Effector CD8-positive, alpha-beta T cell (primary cell): Measurements from ENCODE around the gene DNMBP.
"Not testable (repeated sequence)": the region's sequence is repeated elsewhere in the genome, so short reads cannot be mapped to it uniquely, and the experiment has no call there.

Experiments used
- DNase-seq: peaks from one replicate; lab custom pipeline; 2025; lab: John Stamatoyannopoulos, UW

DNMBP gene

DNA sequence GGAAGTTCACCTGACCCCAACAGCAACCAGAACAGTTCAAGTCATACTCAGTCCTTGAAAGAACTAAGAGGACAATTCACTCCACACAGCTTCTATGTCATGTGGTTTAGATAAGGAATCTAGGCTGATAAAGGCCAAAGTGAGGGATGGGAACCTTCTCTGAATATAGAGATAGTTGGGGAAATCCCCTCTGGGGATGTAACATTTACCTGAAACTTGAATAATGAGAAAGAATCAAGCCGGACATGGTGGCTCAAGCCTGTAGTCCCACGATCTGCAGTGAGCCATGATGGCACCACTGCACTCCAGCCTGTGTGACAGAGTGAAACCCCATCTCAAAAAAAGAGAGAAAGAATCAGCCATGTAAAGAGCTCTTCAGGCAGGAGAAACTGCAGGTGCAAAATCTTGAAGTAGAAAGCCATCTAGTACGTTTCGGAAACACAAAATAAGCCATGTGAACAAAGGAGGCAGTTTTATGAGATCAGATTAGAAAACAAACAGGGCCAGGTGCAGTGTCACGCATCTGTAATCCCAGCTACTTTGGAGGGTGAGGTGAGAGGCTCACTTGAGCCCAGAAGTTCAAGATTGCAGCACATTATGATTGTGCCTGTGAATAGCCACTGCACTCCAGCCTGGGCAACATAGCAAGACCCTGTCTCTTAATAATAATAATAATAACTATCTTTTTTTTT, 4.5 kb upstream of the DNMBP start:
- DNase-seq = no peak

DNA sequence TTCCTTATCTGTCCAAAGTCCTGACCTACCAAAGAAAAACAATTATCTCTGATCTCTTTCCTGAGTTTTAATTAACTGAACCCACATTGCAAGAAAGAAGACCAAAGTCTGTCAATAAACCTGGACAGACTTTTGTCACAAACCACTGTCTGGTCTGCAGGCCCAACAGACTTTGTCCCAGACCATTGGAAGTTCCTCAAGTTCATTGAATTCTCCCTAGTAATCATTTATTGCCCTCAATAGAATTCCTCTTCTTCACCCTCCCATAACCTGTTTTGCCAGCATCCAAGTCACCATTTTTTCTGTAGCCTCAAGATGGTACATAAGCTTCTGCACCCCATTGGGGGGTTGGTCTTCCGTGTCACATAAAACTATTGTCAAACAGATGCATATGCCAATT, 3.9 kb upstream of the DNMBP start:
- DNase-seq = no peak

DNA sequence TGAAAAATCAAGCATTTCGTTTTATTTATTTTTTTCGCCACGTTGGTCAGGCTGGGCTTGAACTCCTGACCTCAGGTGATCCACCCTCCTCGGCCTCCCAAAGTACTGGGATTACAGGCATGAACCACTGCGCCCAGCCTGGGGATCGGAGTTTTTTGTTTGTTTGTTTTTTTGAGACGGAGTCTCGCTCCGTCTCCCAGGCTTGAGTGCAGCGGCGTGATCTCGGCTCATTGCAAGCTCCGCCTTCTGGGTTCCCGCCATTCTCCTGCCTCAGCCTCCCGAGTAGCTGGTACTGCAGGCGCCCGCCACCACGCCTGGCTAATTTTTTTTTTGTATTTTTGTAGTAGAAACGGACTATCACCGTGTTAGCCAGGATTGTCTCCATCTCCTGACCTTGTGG, 2.2 kb upstream of the DNMBP start:
- not testable (repeated sequence) for DNase-seq

DNA sequence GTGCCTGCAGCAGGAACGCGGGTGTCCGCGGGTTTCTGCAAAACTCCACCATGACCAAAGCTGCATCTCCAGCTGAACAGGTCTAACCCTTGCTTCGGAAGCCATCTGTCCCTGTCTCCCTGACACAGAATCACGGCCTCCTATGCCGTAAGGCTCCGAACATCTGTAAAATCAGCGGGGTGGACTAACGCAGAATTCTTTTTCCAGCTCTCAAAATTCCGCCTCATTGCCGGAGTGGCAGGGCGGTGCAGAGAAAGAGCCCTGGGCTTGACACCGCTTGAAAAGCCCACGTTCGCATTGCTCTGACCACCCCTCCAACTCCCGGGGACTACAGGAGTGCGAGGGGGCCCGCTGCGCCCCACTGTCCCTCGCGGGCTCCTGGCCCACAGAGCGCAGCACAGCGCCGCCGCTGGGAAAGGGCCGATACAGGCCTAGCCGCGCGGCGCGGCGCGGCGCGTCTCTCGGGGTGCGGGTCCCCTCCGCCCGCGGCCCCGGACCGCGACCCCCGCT, 409 bp downstream of the DNMBP start:
- peak; percentile 52 for DNase-seq

DNA sequence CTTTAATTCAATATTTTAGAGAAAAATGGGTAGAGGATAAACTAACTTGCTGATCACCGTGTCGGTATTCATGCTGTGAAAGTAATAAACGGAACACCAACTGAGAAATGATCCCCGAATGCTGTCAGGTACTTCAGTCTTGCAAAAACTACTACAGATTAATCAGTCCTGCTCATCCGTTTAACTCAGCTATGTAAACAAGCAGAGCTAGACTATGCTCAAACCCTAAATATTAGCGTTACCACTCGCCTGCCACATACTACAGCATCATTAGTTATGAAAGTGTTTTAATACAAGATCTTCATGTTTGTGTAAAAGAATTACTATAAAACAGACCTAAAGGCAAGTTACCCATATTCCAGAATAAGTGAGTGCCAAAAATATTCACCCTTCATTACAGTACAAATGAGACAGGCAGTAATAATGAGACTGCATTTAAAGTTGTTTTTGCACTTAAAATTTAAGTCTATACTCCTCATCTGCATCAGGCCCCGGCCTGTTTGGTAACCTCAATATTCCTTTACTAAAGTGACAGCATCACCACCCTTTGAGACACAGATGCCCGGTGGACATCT, 952 bp downstream of the DNMBP start:
- no peak for DNase-seq

DNA sequence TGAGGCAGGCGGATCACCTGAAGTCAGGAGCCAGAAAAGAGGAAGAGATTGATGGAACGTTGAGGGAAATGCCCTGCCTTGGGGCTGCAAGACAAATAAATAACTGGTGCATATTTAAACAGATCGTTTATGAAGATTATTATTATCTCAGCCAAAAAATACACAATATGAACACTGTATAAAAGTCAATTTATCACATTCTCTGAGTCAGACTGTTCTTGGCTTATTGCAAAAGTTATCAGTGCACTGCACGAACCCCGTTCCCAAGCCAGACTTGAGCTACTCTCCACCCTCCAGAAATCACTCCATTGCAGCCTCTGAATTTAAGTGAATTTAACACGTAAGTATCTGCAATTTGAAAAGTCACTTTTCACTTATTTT, 1.6 kb downstream of the DNMBP start:
- no peak for DNase-seq

DNA sequence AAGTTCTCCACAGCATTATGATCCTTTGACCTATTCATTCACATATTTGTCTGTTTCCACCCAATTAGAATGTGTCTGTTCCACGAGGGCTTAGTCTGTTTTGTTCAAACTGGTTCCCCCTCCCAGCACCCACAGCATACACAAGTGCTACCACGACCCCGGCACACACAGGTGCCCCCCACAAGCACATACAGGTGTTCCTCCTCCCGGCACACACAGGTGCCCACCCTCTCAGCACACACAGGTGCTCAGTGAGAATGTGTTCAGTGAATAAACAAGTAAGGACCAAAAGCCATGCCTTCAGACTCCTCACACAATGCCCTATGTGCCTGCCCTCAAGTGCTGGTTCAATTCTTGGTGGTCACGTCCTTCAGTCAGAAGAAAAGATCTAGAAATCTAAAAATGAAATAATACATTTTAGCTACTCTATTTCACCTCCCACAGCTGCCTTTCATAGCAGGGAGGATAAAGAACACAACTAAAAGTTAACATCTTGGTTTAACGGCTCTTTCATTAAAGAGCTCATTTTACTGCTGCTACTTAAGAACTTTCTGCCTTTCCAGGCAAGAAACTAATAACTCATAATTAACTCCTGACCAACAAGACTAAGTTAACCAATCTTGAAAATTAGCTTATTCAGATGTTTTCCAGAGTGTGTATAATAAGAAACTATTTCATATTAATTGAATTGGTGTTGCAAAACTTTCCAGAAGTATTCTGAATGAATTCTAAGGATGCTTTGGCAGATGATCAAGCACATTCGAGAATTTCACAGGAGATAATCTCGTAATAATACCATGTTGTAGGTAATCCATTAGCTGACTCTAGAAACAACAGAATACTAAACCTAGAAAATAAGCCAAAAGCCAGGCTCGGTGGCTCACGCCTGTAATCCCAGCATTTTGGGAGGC, 2.3 kb downstream of the DNMBP start:
- no peak for DNase-seq

DNA sequence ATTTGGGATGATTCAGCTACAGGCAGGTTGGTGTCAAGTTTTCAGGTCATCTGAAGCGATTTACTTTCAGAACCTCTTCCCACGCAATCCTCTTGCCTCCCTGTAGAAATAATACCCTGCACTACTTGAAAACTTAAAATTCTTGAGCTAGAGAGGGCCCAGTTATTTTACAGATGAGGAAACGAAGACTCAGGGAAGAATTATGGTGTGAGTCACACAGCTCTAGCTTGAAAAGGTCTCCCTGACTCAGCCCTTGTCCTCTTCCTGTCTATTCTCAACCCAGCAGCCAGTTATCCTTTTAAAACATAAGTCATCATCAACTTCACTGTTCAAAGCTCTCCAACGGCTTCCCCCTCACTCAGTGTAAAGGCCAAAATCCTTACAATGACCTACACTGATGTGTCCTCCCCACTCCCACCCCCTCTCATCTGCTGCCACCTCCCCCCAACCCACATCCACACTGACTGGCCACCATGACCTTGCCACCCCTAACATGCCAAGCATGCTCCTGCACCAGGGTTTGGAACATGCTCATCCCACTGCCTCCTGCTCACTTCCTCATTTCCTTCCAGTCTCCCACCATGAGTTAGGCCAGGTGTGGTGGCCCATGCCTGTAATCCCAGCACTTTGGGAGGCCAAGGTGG, 3.4 kb downstream of the DNMBP start:
- no peak for DNase-seq

DNA sequence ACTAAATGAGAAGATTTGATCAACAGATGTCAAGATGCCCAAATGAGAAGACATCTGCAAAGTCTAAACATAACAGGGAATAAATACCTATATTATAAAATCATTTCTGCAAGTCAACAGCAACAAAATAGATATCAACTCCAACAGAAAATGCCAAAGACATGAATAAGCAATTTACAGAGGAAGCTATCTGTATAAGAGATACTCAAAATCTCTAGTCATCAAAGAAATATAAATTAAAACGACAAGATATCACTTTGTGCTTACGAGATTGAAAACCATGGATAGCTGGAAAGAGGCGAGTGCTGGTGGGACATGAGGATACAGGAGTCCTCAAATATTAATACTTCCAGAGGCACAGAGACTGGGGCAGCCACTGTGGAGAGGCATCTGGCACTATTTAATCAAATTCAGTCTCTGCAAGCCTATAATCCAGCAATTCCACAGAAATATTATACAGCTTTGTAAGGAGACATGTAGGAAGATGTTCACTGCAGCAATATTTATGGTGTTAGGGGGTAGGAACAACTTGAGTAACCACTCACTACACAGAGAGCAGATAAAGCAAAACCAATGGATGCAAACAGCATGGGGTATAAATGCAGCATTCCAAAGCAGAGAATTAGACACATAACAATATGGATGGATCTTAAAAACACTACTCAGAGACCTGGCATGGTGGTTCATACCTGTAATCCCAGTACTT, 4.8 kb downstream of the DNMBP start:
- no peak for DNase-seq

DNA sequence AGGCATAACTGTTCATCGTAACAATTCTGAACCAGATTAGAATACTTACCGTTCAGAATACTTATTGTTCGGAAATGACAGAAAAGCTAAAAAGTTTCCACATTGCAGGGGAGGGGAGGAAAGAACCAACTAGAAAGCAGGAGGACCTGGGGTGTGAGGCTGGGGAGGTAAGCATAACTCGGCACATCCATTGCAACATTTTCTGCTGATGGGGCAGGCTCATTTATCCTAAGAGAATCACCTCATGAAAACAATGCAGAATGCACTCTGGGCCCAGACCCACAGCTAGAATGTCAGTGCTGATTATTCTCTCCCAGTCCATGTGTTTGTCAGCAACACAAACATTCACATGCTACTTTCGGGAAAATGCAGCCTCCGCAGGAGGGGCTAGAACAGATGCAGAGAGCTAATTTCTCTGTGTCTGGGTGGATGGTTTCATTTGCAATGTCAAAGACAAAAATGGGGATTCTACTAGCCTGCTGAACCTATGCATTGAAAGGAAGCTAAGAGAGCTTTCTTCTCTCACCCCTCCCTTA, 9.6 kb downstream of the DNMBP start:
- DNase-seq = no peak

DNA sequence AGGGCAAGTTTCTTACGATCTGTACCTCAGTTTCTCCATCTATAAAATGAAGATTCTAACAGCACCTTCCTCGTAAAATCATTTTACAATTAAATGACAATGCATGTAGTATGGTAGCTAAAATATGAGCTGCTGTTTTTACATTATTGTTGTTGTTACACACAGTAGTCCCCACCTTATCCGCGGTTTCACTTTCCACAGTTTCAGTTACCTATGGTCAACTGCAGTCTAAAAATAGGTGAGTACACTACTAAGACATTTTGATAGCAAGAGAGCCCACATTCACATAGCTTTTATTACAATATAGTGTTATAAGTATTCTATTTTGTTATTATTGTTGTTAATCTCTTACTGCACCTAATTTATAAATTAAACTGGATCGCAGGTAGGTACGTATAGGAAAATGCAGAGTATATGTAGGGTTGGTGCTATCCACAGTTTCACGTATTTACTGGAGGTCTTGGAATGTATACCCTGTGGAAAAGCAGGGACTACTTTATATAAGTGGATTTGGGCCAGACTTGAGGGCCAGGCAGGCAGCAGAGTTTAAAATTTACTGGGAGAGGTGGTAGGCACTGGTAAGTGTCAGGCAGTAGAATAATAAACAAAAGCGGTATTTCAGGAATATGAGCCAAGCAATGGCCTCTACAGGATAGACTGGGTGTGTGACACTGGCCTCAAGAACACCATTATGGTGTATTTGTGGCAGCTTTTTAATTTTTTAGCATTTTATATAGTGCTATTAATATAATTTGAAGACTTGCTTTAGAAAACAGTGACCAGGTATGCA, 10.2 kb downstream of the DNMBP start:
- no peak for DNase-seq

DNA sequence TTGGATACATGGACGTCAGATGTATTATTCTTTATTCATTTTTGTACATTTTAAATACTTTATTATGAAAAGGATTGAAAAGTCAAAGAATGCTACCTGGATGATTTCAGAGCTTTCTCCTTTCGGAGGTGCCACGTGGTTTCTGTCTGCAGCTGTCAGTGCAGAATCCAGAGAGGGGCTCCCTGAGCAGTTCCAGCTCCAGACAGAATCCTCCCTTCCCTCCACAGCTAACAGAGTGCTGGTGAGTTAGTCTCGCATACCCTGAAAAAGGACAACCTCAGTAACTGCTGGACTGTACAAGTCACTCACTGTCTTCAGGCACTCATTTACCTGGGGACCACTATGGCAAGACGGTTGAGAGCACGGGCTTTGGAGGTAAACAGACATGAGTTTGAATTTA, 10.9 kb downstream of the DNMBP start:
- DNase-seq = no peak

DNA sequence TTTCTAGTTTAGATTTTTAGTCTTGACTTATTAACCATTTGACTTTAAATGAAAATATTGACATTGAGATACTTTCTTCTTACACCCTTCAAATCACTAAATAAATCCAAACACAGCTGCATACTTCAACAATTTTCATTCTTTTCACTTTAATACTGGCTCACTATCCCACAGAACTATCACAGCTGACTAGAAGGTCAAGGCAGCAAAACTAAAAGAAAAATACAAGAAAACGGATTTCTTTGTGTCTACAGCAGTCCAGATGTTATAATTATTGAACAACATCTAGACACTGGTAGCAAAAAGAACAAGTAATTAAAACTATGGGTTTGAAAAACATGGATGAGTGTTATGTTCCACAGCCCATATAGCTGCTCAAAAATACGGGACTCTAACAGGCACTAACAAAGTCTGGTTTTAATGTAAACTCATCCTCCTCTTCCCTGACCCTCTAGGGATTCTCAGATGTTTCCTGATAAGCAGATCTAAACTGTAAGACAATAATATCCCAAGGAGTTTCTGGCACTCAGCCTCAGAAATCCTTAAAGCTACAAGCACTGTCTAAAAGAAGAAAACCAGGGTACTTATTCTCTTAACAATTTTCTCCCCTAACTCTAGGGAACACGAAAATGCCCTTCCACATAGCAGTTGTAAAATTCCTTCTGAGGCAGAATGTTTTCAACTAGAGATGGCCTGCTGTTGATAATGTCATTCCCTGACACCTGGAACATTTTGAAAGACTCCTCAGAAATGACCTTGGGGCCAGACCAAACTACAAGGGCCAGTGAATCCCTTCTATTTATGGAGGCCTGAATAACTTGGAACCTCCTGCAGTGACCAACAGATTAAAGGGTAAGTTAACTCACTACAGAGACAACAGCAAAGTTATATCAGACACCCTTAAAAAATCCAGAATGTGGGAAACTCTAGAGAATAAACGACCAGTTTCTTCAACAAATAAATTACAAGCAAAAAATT, 12.8 kb downstream of the DNMBP start:
- DNase-seq = no peak

DNA sequence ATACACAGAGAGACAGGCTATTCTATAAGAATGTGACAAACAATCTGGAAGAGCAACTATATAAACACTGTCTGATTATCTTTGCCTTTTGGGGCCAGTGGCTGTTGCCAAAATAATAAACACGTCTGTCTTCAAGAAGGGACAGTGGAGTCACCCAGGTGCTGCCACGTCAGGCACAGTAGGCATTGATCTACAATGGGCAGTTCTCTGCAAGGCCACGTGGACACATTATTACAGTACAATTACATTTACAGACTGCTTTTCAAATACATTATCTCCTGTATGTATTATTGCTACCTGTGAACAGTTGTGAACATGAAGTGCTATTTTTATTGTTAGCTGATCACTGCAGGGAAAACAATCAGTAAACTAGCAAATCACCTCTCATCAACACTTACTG, 14.0 kb downstream of the DNMBP start:
- DNase-seq = no peak

DNA sequence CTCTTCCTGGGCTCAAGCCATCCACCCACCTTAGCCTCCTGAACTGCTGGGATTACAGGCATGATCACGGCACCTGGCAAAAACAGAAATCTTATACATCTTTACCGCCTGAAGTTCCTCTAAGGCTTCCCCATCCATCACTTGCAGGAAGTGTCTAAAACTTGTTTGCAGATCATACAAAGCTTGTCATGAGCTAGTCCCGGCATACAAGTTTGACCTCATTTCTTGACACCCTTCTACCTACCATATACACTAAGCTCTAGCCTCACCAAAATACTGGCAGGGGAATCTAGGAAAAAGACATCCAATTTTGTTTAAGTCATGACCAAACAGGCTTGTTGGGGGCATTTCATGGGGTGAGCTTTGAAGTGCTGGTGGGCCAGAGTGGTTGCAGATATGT, 14.5 kb downstream of the DNMBP start:
- DNase-seq = no peak

DNA sequence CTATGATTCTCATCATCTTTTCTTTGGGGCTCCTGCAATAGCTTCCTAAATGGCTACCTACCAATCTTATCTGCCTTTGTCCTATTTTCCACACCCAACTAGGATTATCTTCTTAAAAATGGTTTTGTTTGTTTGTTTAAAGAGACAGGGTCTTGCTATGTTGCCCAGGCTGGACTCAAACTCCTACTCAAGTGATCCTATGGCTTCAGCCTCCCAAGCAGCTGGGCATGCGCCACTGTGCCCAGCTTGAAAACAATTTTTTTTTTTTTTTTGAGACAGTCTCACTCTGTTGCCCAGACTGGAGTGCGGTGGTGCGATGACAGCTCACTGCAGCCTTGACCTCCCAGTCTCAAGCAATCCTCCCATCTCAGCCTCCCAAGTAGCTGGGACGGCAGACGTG, 14.9 kb downstream of the DNMBP start:
- no peak for DNase-seq

DNA sequence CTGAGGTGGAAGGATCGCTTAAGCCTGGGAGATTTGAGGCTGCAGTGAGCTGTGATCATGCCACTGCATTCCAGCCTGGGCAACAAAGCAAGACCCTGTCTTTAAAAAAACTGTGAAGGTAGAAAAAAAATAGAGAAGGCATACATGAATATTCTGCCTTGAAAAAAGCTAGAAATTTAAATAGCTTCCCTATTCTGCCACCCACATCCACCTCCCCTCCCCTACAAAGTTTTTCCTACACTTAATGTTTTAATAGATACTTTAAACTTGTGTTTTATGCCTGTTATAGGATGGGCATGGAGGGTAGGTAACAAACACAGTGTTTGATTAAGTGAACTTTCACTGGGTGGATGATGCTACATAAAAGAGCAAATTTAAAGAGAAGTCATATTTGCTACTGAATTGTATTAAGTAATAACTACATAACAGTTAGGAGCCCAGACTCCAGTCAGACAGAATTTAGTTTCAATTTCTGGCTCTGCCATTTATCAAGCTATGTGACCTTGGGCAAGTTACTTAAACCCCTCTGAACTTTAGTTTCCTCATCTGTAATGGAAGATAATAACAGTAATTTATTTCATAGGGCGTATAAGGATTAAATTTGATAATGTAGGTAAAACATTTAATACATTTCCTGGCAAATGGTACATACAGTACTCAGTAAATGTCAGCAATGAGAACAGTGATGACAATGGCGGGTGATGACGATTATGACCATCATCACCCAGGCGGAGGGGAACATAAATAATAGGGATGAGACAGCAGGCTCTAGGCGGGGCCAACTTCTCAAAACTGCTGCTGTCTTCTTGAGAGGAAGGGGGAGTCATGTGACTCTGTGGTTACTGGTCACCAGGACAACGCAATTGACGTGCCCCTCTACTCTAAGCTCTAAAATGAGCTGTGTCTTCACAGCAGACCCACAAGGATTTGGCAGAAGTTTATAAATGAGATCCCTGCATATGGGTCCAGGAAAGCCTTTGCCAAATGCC, 15.8 kb downstream of the DNMBP start:
- peak; percentile 34 for DNase-seq

DNA sequence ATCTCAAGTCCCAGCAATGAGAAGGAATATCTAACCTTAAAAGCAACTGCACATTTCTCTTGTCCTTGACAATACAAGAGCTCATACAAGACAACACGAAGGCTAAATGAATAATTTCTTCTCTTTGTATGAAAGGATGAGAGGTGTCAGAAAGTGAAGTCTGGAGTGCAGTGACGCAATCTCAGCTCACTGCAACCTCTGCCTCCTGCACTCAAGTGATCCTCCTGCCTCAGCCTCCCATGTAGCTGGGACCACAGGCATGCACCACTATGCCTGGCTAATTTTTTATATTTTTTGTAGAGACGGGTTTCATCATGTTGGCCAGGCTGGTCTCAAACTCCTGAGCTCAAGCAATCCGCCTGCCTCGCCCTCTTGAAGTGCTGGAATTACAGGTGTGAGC, 24.1 kb downstream of the DNMBP start:
- not testable (repeated sequence) for DNase-seq
